HG03460 (cell line): ENCODE results near the gene CAMK1D.

Source experiments
- ATAC-seq: cut with Tn5 transposase; IDR thresholded peaks from one replicate; pipeline ENCODE4 v1.9.1; 2021; ENCODE audit not compliant: unreplicated experiment

CAMK1D gene

GRCh38 chr10:12459762-12460161, 110.4 kb downstream of the CAMK1D start:
- no peak for ATAC-seq

- no peak for ATAC-seq
These were observed 114.1 kb downstream of the CAMK1D start for GRCh38 chr10:12463459-12463838.

- ATAC-seq = no peak
These were observed 116.2 kb downstream of the CAMK1D start for GRCh38 chr10:12465385-12466136.

GRCh38 chr10:12466704-12467305, 117.5 kb downstream of the CAMK1D start:
- no peak for ATAC-seq

- ATAC-seq = no peak
These were observed 120.0 kb downstream of the CAMK1D start for GRCh38 chr10:12469345-12469744.

GRCh38 chr10:12470719-12471118, 121.4 kb downstream of the CAMK1D start:
- ATAC-seq = no peak

GRCh38 chr10:12471135-12471534, 121.8 kb downstream of the CAMK1D start:
- ATAC-seq = no peak

- no peak for ATAC-seq
These were observed 124.1 kb downstream of the CAMK1D start for GRCh38 chr10:12473491-12473890.

- no peak for ATAC-seq
These were observed 125.5 kb downstream of the CAMK1D start for GRCh38 chr10:12474727-12475412.

GRCh38 chr10:12476656-12477055, 127.3 kb downstream of the CAMK1D start:
- ATAC-seq = no peak

GRCh38 chr10:12479437-12479844, 130.1 kb downstream of the CAMK1D start:
- no peak for ATAC-seq

- ATAC-seq = no peak
These were observed 130.6 kb downstream of the CAMK1D start for GRCh38 chr10:12479924-12480323.

GRCh38 chr10:12480440-12480839, 131.1 kb downstream of the CAMK1D start:
- no peak for ATAC-seq

GRCh38 chr10:12481924-12482323, 132.6 kb downstream of the CAMK1D start:
- ATAC-seq = no peak

GRCh38 chr10:12482587-12482986, 133.2 kb downstream of the CAMK1D start:
- ATAC-seq = no peak

GRCh38 chr10:12484002-12484918, 134.9 kb downstream of the CAMK1D start:
- peak; percentile 43 for ATAC-seq

GRCh38 chr10:12484941-12485805, 135.8 kb downstream of the CAMK1D start:
- peak; percentile 71 for ATAC-seq

GRCh38 chr10:12487366-12487765, 138.0 kb downstream of the CAMK1D start:
- no peak for ATAC-seq

- ATAC-seq = no peak
These were observed 139.3 kb downstream of the CAMK1D start for GRCh38 chr10:12488626-12489025.

GRCh38 chr10:12489357-12489756, 140.0 kb downstream of the CAMK1D start:
- ATAC-seq = no peak
